A673 (cell line): ENCODE measurements around the gene TCEAL1.

Experiments used
- CTCF ChIP-seq: fragments of 300-800, 200-600 bp; sonication (generic); conservative IDR thresholded peaks from 2 replicates; pipeline ENCODE4 v1.5.1; 2017; ENCODE audit warnings: low read depth, mild to moderate bottlenecking, antibody characterized with exemption, low read length, moderate library complexity, mixed read lengths
- EZH2 ChIP-seq: fragments of 200-600 bp; sonication (generic); IDR thresholded peaks from 2 replicates; pipeline ENCODE4 v1.6.1; 2017; ENCODE audit warnings: borderline replicate concordance, low read depth, mild to moderate bottlenecking, mixed read lengths, antibody characterized with exemption, low read length; ENCODE audit not compliant: poor library complexity, severe bottlenecking

GRCh38 chrX:103626855-103627254 is 1.9 kb upstream of the TCEAL1 start:
- TF ChIP-seq EZH2 (no peak), CTCF (no peak)
